Neural progenitor cell (in vitro differentiated cells): ENCODE results near the gene OSBP.

Experiments
- EZH2phosphoT487 ChIP-seq: fragments of 200-600 bp; sonication (generic); IDR thresholded peaks from 2 replicates; pipeline ENCODE4 v1.6.1; 2017; ENCODE audit warnings: antibody characterized with exemption
- TF ChIP-seq, protein P1 (sequence below): fragments of 200-600 bp; sonication (generic); IDR thresholded peaks from 2 replicates; pipeline ENCODE4 v1.5.1; 2017; ENCODE audit warnings: antibody characterized with exemption, mild to moderate bottlenecking

DNA sequence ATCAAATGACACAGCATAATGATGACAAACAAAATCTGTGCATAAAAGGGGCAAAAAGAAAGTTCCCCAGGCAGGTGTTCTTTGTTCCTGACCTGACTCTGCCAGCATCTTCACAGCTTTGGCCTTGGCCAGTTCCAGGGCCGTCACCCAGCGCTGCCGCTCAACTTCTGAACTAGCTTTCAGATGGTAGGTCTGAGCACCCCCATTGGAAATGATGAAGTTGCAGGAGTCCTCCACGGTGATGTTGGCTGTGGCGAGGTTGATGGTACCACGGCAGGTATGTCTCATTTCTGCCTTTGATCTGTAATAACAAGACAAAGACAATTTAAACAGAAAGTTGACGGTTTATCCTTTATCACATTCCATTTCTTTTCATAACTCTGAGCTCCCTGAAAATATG is 5.3 kb downstream of the OSBP start:
- TF ChIP-seq, protein P1, sequence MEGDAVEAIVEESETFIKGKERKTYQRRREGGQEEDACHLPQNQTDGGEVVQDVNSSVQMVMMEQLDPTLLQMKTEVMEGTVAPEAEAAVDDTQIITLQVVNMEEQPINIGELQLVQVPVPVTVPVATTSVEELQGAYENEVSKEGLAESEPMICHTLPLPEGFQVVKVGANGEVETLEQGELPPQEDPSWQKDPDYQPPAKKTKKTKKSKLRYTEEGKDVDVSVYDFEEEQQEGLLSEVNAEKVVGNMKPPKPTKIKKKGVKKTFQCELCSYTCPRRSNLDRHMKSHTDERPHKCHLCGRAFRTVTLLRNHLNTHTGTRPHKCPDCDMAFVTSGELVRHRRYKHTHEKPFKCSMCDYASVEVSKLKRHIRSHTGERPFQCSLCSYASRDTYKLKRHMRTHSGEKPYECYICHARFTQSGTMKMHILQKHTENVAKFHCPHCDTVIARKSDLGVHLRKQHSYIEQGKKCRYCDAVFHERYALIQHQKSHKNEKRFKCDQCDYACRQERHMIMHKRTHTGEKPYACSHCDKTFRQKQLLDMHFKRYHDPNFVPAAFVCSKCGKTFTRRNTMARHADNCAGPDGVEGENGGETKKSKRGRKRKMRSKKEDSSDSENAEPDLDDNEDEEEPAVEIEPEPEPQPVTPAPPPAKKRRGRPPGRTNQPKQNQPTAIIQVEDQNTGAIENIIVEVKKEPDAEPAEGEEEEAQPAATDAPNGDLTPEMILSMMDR, result no peak
- no peak for TF ChIP-seq EZH2phosphoT487
